Measurements from ENCODE around the gene DPYSL3. TPM values are rescaled to one million over a fixed set of nuclear protein-coding genes. Genes with fewer than 3 reads are reported as not detected.
A peak's percentile ranks its signal among the peaks of the same experiment; 100 is the strongest.

The DPYSL3 gene
- total RNA-seq, 1 donor from 2014 or later = 888 TPM

DNA sequence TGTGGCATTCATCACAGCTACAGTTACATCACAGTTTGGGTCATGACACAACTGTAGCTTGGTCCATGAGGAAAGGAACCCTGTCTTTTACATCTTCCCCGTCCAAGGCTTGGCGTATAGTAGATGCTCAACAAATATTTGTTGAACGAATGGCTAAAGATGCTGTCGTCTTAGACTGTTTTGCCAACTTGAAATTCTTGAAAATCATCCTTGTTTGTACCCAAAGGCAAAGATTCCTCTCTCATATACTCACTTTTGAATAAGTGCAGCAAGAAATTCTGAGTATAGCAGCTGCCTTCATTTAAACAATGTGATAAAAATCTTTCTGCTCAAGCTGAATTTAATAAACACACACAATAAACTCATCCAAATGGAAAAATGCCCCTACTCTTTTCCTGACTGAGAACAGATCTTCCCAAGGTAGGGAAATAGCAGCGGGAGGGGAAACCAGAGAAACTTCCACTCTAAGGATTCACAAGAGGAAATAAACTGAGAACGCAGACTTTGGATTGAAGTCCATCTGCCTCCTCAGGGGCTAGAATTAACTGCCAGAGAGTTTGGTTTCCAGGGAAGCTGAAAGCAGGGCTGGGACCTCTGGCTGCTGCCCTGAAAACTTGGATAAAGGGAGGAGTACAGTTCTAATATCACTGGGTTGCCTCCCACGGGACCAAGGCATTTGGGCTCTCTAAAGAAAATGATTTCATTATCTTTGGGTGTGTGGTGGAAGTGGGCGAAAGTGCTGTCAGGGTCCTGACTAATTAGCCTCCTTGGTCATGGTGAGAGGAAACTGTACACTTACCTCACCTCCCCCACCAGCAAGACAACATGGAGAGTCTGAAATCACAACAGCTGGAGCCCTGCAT lies 99.1 kb downstream of the DPYSL3 start:
- FAIRE-seq (no peak), DNase-seq (ENCODE audit: low spot score in 2 of 2) (no peak)

DNA sequence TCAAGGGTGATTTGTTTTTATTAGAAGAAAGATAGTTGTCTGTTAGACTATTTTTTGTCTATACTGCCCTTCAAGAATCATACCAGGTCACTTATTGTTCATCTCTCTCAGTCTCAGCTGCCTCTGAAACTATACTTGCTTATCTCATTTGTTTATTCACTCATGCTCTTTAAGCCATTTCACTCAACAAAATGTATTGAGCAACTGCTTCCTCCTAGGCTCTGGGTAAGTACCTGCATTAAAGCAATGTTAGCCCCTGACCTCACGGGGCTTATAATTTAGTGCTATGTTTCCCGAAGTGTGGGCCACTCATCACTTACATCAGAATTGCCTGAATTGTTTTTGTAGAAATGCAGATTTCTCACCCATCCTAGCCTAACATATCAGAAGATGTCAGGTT lies 100.9 kb downstream of the DPYSL3 start:
- DNase-seq (ENCODE audit: low spot score in 2 of 2) (no peak), FAIRE-seq (no peak)

DNA sequence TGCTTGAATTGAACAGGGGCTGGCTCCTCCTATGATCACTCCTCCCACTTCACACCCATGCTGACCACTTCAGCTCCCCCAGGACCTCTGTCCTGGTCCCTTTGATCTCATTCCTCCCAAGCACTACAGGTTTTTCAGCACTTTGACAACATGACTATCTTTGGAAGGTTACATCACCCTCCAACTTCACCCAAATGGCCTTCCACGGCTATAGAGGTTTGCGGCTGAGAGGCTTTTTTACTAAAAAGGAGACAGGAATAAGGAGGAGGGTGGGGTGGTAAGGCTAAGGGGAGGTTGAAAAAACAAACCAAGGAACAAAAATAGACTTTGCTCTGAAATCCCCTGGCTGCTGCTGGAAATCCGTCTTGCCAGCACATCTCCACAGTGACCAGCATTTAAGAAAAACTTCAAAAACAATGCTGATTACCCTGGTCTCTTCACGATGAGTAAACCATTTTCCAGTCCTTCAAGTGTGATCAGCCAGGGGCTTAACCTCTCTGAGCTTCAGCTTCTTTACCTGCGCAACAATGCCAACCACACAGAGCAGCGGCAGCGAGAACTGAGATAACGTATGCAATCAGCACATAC lies 102.7 kb downstream of the DPYSL3 start:
- DNase-seq (ENCODE audit: low spot score in 2 of 2) (no peak), FAIRE-seq (no peak)

DNA sequence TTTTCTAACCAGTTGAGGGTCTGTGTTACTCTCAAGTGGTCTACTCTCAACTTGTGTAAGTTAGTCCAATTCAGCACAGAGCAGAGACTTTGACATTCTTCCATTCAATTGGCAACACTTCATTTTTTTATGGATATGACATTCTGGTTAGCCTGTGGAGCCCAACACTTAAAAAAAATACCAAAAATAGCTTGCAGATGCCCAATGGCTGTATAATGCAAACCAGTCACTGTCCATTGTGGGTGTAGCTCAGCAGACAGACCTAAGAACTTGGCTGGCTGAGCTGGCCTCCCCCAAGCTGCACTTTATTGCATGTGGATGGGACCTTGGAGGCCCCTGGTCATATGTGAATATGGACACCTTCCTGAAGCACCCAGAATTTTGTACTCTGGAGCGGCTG lies 103.2 kb downstream of the DPYSL3 start:
- no peak for FAIRE-seq
- DNase-seq (ENCODE audit: low spot score in 2 of 2) = no peak

DNA sequence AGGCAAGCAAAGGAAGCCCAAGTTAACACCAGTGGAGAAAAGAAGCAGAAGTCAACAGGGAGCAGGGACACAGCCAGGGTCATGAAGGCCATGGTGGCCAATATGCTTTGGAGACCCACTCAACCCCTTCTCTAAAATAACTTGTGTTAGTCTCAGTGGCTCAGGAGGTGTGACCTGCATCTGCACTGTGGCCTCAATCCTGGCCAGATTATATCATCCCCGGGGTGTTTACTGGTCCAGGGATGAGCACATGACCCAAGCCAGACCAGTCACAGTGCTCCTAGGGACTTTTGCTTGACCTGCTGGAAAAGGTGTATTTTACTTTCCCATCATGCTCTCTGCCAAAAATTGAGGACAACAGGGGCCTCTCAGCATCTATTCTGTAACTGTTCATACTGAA lies 105.2 kb downstream of the DPYSL3 start:
- FAIRE-seq (no peak), DNase-seq (ENCODE audit: low spot score in 2 of 2) (no peak)

DNA sequence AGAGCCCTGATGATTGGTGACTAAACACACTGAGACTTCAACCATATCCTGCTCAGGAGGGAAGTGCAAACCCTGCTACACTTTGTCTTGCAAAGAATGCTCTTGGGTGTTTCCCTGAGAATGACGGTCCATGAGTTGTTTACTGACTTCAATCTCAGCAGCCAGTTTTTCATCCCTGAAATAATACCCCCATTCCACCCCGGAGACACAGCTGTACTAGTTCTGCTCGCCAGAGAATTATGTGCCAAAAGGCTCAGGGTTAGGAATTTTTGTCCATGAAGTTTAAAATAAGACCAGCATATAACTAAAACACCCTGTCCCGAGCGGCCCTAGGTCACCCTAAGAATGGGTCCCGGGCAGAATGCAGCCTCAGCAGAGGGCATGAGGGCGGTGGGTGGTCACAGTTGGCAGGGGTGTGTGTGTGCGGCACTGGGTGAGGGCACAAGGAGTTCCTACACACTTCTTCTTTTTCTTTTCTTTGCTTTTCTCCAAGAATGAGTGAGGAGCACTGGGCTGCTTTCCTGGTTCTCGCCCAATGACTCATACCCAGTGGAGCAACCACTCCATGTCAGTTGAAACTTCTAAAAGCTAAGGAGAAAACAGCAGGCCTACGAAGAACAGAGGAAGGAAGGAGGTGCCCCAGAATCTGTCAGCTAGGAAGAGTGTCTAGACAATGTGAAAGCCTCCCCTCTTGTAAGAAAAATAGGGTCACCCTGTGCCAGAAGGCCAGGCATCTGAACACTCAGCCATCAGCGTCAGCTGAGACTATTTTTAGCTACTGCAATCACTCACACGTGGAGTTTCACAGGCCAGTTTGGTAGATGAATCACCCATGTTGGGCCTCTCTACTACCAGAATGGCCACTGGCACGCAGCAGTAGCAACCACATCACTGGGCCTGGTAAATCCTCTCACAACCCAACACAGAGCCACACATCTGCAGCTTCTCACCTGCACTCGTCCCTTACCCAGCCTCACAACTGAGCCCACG lies 105.9 kb downstream of the DPYSL3 start:
- FAIRE-seq (no peak), DNase-seq (ENCODE audit: low spot score in 2 of 2) (peak in 1 of 2 donors; percentile 34)

DNA sequence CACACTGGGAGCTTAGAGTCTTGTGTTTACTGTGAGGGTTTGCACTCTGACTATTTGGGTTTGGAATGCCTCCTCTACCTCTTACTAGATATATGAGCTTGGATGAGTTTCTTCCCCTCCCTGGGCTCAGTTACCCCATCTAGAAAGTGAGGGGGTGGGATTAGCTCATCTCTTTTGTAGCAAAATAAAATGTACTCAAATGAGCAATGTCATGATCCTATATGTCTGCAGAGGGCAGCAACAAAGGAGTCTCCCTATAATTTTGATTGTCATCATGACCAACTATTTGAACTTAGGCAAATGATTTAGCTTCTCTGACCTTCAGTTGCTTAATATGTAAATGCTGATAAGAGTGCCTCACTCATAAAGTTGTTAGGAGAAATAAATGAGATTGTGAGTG lies 109.0 kb downstream of the DPYSL3 start:
- DNase-seq (ENCODE audit: low spot score in 2 of 2) = no peak
- FAIRE-seq = no peak

DNA sequence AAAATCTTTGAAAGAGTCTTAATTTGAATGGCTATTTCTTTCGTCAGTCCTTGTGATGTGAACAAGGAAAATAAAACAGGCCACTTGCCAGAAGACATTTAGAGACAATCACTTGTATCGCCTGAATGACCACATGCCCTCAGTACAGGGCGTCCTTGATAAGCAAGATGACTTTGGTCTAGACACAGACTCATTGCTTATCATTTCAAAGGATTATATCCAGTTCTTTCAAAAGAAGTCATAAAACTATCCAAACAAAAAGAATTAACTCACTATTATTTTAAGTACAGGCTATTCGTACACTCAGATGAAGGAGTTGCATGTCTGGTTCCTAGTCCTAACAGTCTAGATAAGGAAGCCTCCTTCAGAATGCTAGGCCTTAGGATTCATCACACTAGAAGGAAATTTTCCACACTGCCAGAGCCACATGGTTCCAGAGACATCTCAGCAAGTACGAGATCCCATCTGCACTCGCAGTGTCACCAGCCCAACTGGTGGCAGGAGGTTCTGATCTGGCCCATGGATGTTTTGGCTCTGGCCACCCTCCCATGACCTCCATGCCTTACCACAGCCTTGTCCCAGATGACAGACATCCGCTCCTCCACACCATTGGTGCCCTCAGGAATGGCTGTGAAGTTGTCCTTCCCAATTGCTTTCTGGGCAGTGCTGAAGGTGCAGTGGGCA lies 109.6 kb downstream of the DPYSL3 start:
- FAIRE-seq (no peak), DNase-seq (ENCODE audit: low spot score in 2 of 2) (no peak)

DNA sequence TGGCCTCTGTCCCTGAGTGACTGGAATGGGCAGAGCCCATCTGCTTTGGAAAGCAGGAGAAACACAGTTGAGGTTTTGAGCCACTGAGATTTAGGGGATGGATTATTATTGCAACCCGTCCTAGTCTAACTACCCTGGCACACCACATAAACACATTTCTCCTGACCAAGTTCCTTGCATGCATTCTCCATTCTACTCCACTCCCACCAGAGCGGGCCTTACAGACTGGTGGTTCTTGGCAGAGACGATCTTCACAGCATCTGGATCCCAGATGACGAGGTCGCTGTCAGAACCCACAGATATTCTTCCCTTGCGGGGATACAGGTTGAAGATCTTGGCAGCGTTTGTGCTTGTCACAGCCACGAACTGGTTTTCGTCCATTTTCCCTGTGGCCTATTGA lies 111.0 kb downstream of the DPYSL3 start:
- no peak for DNase-seq (ENCODE audit: low spot score in 2 of 2)
- no peak for FAIRE-seq

DNA sequence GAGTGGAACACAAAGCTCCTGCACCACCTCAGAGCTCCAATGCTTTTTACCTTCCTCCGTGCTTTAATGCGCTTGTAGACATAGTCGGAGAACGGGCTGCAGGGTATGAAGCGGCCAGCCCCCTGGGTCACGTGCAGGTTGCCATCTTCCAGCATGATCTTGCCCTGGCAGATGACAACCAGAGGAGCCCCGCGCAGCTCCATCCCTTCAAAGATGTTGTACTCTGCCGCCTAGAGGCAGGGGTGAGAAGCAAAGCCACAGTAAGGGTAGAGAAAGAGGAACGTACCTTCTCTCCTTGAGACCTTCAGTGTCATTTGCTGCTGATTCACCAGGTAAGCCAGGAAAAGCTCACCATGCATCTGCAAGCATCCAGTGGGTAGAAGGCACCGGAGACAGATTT lies 112.3 kb downstream of the DPYSL3 start:
- no peak for FAIRE-seq
- DNase-seq (ENCODE audit: low spot score in 2 of 2) = no peak

DNA sequence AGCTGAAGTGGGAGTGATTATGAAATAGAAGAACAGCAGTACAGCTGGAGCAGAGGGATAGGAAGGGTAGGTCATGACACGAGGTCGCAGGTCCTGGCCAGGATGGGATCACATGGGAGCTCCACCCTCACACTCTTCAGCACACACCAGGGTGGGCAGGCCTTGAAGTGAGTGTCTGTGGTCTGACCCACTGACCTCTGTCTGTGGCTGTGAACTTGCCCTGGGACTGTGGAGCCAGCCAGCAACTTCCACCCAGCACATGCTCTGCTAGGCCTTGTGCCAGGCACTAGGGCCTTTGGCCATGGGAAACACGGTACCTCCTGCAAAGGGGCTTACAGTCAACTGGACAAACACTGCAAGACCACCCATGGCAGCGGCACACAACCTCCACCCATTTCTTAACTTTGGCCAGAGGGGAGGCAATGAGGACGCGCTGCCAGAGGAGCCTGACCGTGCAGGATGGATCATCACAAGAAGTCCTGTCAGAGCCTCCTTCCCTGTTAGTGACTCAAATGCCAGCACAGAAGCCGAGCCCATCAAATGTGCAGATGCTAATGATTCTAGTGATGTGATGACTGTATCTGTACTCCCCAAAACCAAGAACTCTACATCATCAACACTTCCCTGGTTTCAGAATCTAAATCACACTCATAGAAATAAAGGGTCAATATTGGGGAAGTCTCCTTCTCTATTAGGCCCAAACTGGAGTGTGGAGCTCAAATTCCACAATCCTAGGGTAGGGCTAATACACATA lies 113.6 kb downstream of the DPYSL3 start:
- DNase-seq (ENCODE audit: low spot score in 2 of 2) (no peak), FAIRE-seq (no peak)

DNA sequence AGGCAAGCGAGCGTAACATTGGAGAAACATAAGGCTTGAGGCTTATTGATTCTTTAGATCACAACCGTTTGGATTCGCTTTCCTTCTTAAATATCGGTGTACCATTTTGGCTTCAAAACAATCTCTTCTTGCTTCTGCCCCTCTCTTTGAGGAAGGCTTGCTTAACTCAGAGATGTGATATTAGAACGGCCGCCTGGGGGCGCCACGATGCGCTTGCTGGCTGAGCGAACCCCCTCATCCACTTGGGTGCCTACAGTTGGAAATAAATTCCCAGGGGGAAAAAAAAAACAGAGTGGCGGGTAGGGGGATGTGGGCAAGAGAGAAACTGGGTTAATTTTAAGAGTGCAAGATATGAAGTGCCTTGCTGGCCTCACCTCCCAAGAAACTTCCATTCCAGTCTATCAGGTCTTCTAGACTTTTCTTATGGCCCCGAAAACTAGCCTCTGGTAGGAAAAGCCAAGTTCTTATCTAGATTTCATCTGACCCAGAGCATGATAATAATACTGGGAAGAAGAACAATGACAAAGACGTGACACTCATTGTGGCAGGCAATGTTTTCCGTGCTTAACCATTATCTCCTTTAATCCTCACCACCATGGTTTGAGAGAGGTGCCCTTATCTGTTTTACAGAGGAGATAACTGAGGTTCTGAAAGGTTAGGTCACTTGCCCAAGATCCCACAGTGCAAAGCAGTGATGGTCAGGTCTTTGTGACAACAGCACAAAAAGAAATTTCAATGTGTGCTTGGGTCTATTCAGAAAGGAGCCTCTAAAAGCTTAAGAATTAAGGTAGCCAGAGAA lies 115.8 kb downstream of the DPYSL3 start:
- DNase-seq (ENCODE audit: low spot score in 2 of 2) = no peak
- FAIRE-seq = no peak

DNA sequence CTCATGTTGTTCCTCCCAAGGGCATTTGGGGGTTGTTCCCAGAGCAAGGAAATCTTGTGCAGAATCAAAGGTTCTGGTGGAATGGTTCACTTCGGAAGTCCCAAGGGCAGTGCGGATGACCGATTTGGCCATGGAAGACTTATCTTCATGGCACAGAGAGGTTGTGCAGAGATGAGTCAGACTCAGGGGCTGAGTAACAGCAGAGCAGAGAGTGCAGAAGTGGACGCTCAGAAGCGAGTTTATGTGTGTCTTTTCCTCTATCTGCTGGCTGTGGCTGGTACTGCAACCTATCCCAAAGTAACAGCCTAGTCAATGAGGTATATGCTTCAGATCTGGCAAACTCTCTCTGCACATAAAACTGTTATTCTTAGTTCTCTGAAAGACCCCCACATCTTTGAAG lies 118.1 kb downstream of the DPYSL3 start:
- no peak for FAIRE-seq
- DNase-seq (ENCODE audit: low spot score in 2 of 2) = peak in 1 of 2 donors; percentile 33

DNA sequence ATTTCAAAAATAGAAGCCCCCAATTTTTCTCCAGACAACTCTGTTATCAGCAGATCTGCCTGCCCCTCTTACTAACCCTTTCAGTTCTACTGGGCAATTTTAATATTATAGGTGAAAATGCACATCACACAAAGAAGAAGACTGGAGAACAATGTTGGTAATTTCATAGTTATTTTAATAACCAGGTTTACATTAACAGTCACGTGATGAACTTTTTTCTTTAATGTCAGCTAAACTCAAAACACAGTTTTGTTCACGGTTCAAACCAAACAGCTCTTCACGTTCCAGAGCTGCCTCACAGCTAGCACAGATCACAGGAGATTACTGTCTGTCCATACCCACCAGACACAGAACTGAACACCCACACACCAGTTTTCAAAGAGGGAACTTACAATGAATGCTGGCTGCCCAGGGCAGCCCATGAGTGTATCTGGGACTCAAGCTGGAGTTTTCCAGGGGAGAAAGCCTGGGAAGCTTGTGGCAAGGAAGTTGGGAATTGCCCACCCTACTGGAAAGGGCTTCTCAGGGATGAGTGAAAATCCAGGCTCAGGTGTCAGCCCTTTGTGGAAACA lies 119.1 kb downstream of the DPYSL3 start:
- FAIRE-seq (no peak), DNase-seq (ENCODE audit: low spot score in 2 of 2) (no peak)

DNA sequence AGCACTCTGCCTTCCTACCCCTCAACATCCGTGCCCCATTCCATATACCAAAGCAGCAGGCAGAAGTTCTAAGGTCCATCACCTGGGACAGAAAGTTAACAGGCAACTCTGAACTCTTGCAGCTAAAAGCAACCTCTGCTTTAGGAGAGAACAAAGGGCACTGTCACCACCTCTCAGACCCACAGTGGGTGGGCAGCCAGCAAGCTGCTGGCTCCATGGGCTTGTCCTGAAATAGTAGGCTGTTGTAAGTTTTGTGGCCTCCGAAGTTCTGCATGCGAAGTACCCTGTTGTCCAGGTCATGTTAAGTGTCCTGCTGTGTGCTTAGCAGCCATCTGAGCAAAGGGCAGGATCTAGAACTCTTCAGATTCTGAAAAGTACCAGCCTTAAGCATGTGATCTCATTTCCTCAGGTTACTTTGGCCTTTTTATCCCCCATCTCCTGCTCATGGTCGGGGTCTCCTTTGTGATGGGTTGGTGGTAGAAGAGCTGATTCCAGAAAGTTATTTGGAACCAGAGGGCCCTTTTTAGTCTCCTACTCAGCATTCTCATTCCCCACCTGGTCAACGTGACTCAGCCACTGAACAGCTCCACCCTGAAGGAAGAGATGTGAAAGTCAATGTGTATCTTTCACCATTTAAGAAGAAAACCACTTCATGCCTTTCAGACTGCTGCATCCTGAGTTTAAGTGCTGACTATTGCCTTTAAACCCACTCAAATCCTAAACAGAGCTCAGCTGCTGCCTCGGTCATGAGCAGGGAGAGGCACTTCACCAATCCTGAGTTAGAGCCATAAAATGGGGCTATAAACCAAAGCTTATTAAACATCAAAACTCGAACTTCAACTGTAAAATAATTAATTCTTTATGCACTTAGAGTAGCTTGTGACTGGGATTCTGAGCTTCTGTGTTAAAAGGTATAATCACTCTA lies 121.4 kb downstream of the DPYSL3 start:
- DNase-seq (ENCODE audit: low spot score in 2 of 2) (no peak), FAIRE-seq (no peak)

DNA sequence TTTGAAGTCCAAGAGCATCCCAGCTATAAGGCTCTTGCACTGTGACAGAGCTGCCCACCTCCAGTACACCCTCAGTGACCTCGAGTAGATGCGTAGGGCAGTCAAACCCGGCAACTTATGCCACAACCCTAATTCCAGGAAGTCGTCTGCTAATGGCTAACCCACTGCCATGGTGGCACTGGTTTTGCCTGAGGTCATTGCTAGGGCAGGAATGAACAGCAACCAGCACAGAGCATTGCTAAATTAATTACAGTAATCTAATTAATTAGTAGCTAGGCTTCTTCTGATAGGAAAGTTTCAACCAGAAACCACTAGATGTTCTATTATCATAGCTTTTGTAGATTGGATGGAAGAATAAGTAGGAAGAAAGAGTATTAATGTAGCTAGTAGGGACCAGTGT lies 122.8 kb downstream of the DPYSL3 start:
- DNase-seq (ENCODE audit: low spot score in 2 of 2) = no peak
- FAIRE-seq = no peak

Measured in frontal cortex (tissue), 4 donors.